CD8-positive, alpha-beta memory T cell (primary cell): ENCODE results near the gene LDLR. TPM values are rescaled to one million over a fixed set of nuclear protein-coding genes. Genes with fewer than 3 reads are reported as not detected.
"Not testable (repeated sequence)": the region's sequence is repeated elsewhere in the genome, so short reads cannot be mapped to it uniquely, and the experiment has no call there.

ENCODE experiments used
- CTCF ChIA-PET: fragments of 350-600 bp; sonication (Branson Sonifier 250); formaldehyde crosslinking; loops from one replicate; lab custom pipeline; 2021; ENCODE audit warnings: antibody characterized with exemption; lab: Charles Lee
- POLR2A ChIA-PET: fragments of 350-600 bp; sonication (Branson Sonifier 250); formaldehyde crosslinking; loops from one replicate; lab custom pipeline; 2021; ENCODE audit warnings: antibody characterized with exemption; lab: Charles Lee
- DNase-seq, 5 donors: peaks; one replicate each; pipeline versions ENCODE4 v3.0.0 to v3.0.0-alpha.2; 2020 to 2022; ENCODE audit warnings: mixed read lengths in 1 of 5
- H3K27ac ChIP-seq: one replicate; pipeline ENCODE4 v1.7.0; 2013; ENCODE audit warnings: low read depth, mild to moderate bottlenecking, low read length, moderate library complexity
- H3K27me3 ChIP-seq: 2 replicates; pipeline ENCODE4 v1.7.0; 2013; ENCODE audit warnings: low read length, mild to moderate bottlenecking; ENCODE audit not compliant: insufficient read depth, poor library complexity, severe bottlenecking
- H3K36me3 ChIP-seq: 2 replicates; pipeline ENCODE4 v1.7.0; 2013; ENCODE audit warnings: mild to moderate bottlenecking, low read length, moderate library complexity; ENCODE audit not compliant: insufficient read depth
- H3K4me1 ChIP-seq: 2 replicates; pipeline ENCODE4 v1.7.0; 2013; ENCODE audit warnings: mild to moderate bottlenecking, low read length, moderate library complexity; ENCODE audit not compliant: insufficient read depth
- H3K4me3 ChIP-seq: 2 replicates; pipeline ENCODE4 v1.7.0; 2013; ENCODE audit warnings: mild to moderate bottlenecking, low read length
- H3K9me3 ChIP-seq: 2 replicates; pipeline ENCODE4 v1.7.0; 2013; ENCODE audit warnings: mild to moderate bottlenecking, low read length
- H3K27ac Mint-ChIP-seq, 8 donors: one replicate each; pipeline ENCODE4 v1.8.0; 2020 to 2021; ENCODE audit warnings: mixed read lengths in 8 of 8, mild to moderate bottlenecking in 6 of 8, inconsistent platforms in 3 of 8, moderate library complexity in 3 of 8
- H3K27me3 Mint-ChIP-seq, 2 donors: one replicate each; pipeline ENCODE4 v1.8.0; 2020 to 2021; ENCODE audit warnings: mixed read lengths in 2 of 2, mild to moderate bottlenecking in 1 of 2, moderate library complexity in 1 of 2
- H3K36me3 Mint-ChIP-seq, 3 donors: one replicate each; pipeline ENCODE4 v1.8.0; 2020 to 2021; ENCODE audit warnings: mixed read lengths in 3 of 3, inconsistent platforms in 1 of 3, mild to moderate bottlenecking in 1 of 3
- H3K4me1 Mint-ChIP-seq, 3 donors: one replicate each; pipeline ENCODE4 v1.8.0; 2020 to 2021; ENCODE audit warnings: mixed read lengths in 3 of 3, inconsistent platforms in 1 of 3, mild to moderate bottlenecking in 1 of 3
- H3K4me3 Mint-ChIP-seq, 7 donors: one replicate each; pipeline ENCODE4 v1.8.0; 2020 to 2021; ENCODE audit warnings: mixed read lengths in 7 of 7, mild to moderate bottlenecking in 6 of 7, moderate library complexity in 4 of 7, inconsistent platforms in 2 of 7
- H3K9me3 Mint-ChIP-seq, 5 donors: one replicate each; pipeline ENCODE4 v1.8.0; 2020 to 2022; ENCODE audit warnings: mixed read lengths in 5 of 5, mild to moderate bottlenecking in 3 of 5, moderate library complexity in 2 of 5, inconsistent platforms in 1 of 5
- polyA plus RNA-seq: library from polyadenylated mRNA; unstranded; fragments of 300-500 nt; fragmentation: Illumina TruSeq; gene quantifications from one replicate; pipeline ENCODE4 v1.2.3, GENCODE V29; 2021
- total RNA-seq, 2 experiments: library from RNA; stranded (reverse); gene quantifications; one replicate each; pipeline ENCODE4 v1.2.3, GENCODE V29; 2021

Gene LDLR
- total and polyA plus RNA-seq, 3 experiments from 2014 or later = 8.2 to 35.1 (median 27.7) TPM

GRCh38 chr19:11180346-11180745 lies 91.1 kb downstream of the LDLR start:
- POLR2A ChIA-PET = no interaction called here
- no peaks in the 10 kb centered on the region for H3K27me3 ChIP-seq
- peaks cover 4 to 7% of the 10 kb centered on the region in 2 donors for H3K27me3 Mint-ChIP-seq
- H3K27ac Mint-ChIP-seq = peak overlapping the region in 1 of 8 donors; percentile 61
- H3K4me3 Mint-ChIP-seq = no peak overlapping the region
- no peaks in the 10 kb centered on the region for H3K36me3 Mint-ChIP-seq
- no peaks in the 10 kb centered on the region for H3K4me1 ChIP-seq
- no peak for DNase-seq
- no peak overlapping the region for H3K27ac ChIP-seq
- H3K4me3 ChIP-seq = no peak overlapping the region
- CTCF ChIA-PET = no interaction called here
- H3K9me3 ChIP-seq = no peaks in the 10 kb centered on the region
- H3K4me1 Mint-ChIP-seq = peaks cover 0 to 6% (median 4%) of the 10 kb centered on the region in 3 donors
- no peaks in the 10 kb centered on the region for H3K36me3 ChIP-seq
- no peaks in the 10 kb centered on the region for H3K9me3 Mint-ChIP-seq

GRCh38 chr19:11180975-11181374 lies 91.7 kb downstream of the LDLR start:
- H3K9me3 Mint-ChIP-seq, H3K4me1 ChIP-seq, H3K36me3 Mint-ChIP-seq, H3K27me3 Mint-ChIP-seq, DNase-seq, H3K36me3 ChIP-seq, H3K27ac ChIP-seq, H3K4me1 Mint-ChIP-seq, H3K4me3 ChIP-seq, POLR2A ChIA-PET, H3K27me3 ChIP-seq, H3K9me3 ChIP-seq, CTCF ChIA-PET, H3K4me3 Mint-ChIP-seq, H3K27ac Mint-ChIP-seq: not testable (repeated sequence)

- no peaks in the 10 kb centered on the region for H3K9me3 ChIP-seq
- H3K4me3 ChIP-seq = no peak overlapping the region
- no peak overlapping the region for H3K27ac Mint-ChIP-seq
- no peak for DNase-seq
- CTCF ChIA-PET = no interaction called here
- POLR2A ChIA-PET = no interaction called here
- H3K27ac ChIP-seq = no peak overlapping the region
- H3K4me1 ChIP-seq = no peaks in the 10 kb centered on the region
- peaks cover 0 to 6% (median 4%) of the 10 kb centered on the region in 3 donors for H3K4me1 Mint-ChIP-seq
- no peaks in the 10 kb centered on the region for H3K36me3 Mint-ChIP-seq
- H3K9me3 Mint-ChIP-seq = no peaks in the 10 kb centered on the region
- no peak overlapping the region for H3K4me3 Mint-ChIP-seq
- no peaks in the 10 kb centered on the region for H3K27me3 ChIP-seq
- H3K36me3 ChIP-seq = no peaks in the 10 kb centered on the region
- peaks cover 4 to 7% of the 10 kb centered on the region in 2 donors for H3K27me3 Mint-ChIP-seq
Observed at GRCh38 chr19:11181488-11181887, 92.2 kb downstream of the LDLR start.

Other genes with a start within 250 kb of the LDLR start
- under 1 TPM; 0.44 to 0.48 TPM for gene C19orf38, start 241.0 kb upstream of the LDLR start, total RNA-seq
- not detected for gene C19orf38, start 241.0 kb upstream of the LDLR start, polyA plus RNA-seq
- gene CARM1, start 217.9 kb upstream of the LDLR start, total RNA-seq = 10 to 100 TPM; 69.2 to 71.3 TPM
- gene CARM1, start 217.9 kb upstream of the LDLR start, polyA plus RNA-seq = 0.51 TPM
- 10 to 100 TPM; 25.5 to 33.7 TPM for gene YIPF2, start 160.8 kb upstream of the LDLR start, total RNA-seq
- gene YIPF2, start 160.8 kb upstream of the LDLR start, polyA plus RNA-seq = 15.9 TPM
- 10 to 100 TPM; 22.3 to 27.0 TPM for gene TIMM29, start 160.7 kb upstream of the LDLR start, total RNA-seq
- gene TIMM29, start 160.7 kb upstream of the LDLR start, polyA plus RNA-seq = 36.6 TPM
- gene SMARCA4, start 128.4 kb upstream of the LDLR start, total RNA-seq = 100 to 1,000 TPM; 116 to 123 TPM
- 38.7 TPM for gene SMARCA4, start 128.4 kb upstream of the LDLR start, polyA plus RNA-seq
- gene SPC24, start 66.3 kb downstream of the LDLR start, total RNA-seq = 10 to 100 TPM; 35.3 to 37.2 TPM
- not detected for gene SPC24, start 66.3 kb downstream of the LDLR start, polyA plus RNA-seq
- gene KANK2, start 108.1 kb downstream of the LDLR start, total RNA-seq = 1 to 10 TPM; 2.0 to 2.3 TPM
- 0.16 TPM for gene KANK2, start 108.1 kb downstream of the LDLR start, polyA plus RNA-seq
- gene ANGPTL8, start 150.2 kb downstream of the LDLR start, total RNA-seq = not detected
- not detected for gene ANGPTL8, start 150.2 kb downstream of the LDLR start, polyA plus RNA-seq
- 1 to 10 TPM; 2.3 to 3.5 TPM for gene DOCK6, start 173.1 kb downstream of the LDLR start, total RNA-seq
- 0.71 TPM for gene DOCK6, start 173.1 kb downstream of the LDLR start, polyA plus RNA-seq
- gene TSPAN16, start 206.7 kb downstream of the LDLR start, total RNA-seq = not detected
- not detected for gene TSPAN16, start 206.7 kb downstream of the LDLR start, polyA plus RNA-seq